ENCODE data around the gene WASHC3. TPM values are rescaled to one million over a fixed set of nuclear protein-coding genes. Genes with fewer than 3 reads are reported as not detected.

The WASHC3 gene
- total and polyA plus RNA-seq, 8 donors, result 5.1 to 29.0 (median 13.8) TPM

GRCh38 chr12:102059343-102059742, 2.4 kb downstream of the WASHC3 start:
- H3K9me3 ChIP-seq, result no peaks in the 10 kb centered on the region

GRCh38 chr12:102054345-102054744, 7.4 kb downstream of the WASHC3 start:
- H3K27ac ChIP-seq, result no peak overlapping the region
- TF ChIP-seq CTCF (IDR thresholded peaks at IDR 0.05), result no peak

More at GRCh38 chr12:102059343-102059742, 2.4 kb downstream of the WASHC3 start:
- DNase-seq (no peak), ATAC-seq (no peak), FAIRE-seq (no peak)
- H3K4me1 ChIP-seq, result no peaks in the 10 kb centered on the region
- H3K36me3 ChIP-seq, result no peaks in the 10 kb centered on the region
- no peak for TF ChIP-seq CTCF (IDR thresholded peaks at IDR 0.05)
- intact Hi-C loops (cut with DNase I), result no loop called here
- H3K27me3 ChIP-seq, result no peaks in the 10 kb centered on the region
- H3K27ac ChIP-seq, result no peak overlapping the region
- H3K4me3 ChIP-seq, result no peak overlapping the region

GRCh38 chr12:102053062-102053349, 8.8 kb downstream of the WASHC3 start:
- Histone ChIP-seq H3K4me1 (no peaks in the 10 kb centered on the region), H3K36me3 (no peaks in the 10 kb centered on the region), H3K9me3 (no peaks in the 10 kb centered on the region), H3K27ac (no peak overlapping the region), H3K4me3 (no peak overlapping the region), H3K27me3 (no peaks in the 10 kb centered on the region)
- TF ChIP-seq CTCF (IDR thresholded peaks at IDR 0.05), result no peak
- DNase-seq (peak in 3 of 6 donors; percentile 10 to 60 (median 37)), ATAC-seq (no peak), FAIRE-seq (no peak)
- intact Hi-C loops (cut with DNase I), result no loop called here

More at GRCh38 chr12:102054345-102054744, 7.4 kb downstream of the WASHC3 start:
- Histone ChIP-seq H3K4me3 (no peak overlapping the region), H3K27me3 (no peaks in the 10 kb centered on the region), H3K36me3 (no peaks in the 10 kb centered on the region), H3K9me3 (no peaks in the 10 kb centered on the region), H3K4me1 (no peaks in the 10 kb centered on the region)
- ATAC-seq (no peak), DNase-seq (no peak), FAIRE-seq (no peak)
- WGBS, 2 donors, result 72 to 74% methylated on average over 4 of the region's 4 CpGs
- intact Hi-C loops (cut with DNase I), result no loop called here

GRCh38 chr12:102052192-102053061, 9.4 kb downstream of the WASHC3 start:
- Histone ChIP-seq H3K4me3 (no peak overlapping the region), H3K27ac (no peak overlapping the region), H3K36me3 (no peaks in the 10 kb centered on the region), H3K4me1 (no peaks in the 10 kb centered on the region), H3K9me3 (no peaks in the 10 kb centered on the region), H3K27me3 (no peaks in the 10 kb centered on the region)
- peak in 1 of 6 donors; percentile 55 for DNase-seq
- ATAC-seq, result no peak
- WGBS, 2 donors, result 98 to 100% methylated on average over 4 of the region's 4 CpGs
- intact Hi-C loops (cut with DNase I), result no loop called here
- no peak for TF ChIP-seq CTCF (IDR thresholded peaks at IDR 0.05)
- no peak for FAIRE-seq

- H3K4me3 ChIP-seq, result no peak overlapping the region
- FAIRE-seq (no peak), DNase-seq (no peak), ATAC-seq (no peak)
- no peaks in the 10 kb centered on the region for H3K4me1 ChIP-seq
- intact Hi-C loops (cut with DNase I), result no loop called here
- H3K9me3 ChIP-seq, result no peaks in the 10 kb centered on the region
- H3K27me3 ChIP-seq, result no peaks in the 10 kb centered on the region
- no peak for TF ChIP-seq CTCF (IDR thresholded peaks at IDR 0.05)
- H3K36me3 ChIP-seq, result no peaks in the 10 kb centered on the region
- H3K27ac ChIP-seq, result no peak overlapping the region
- WGBS, 2 donors, result 88 to 95% methylated on average over 1 of the region's 1 CpG
These were observed 10.3 kb downstream of the WASHC3 start for GRCh38 chr12:102051431-102051965.
